Measurements from ENCODE around the gene STX19.

DNA sequence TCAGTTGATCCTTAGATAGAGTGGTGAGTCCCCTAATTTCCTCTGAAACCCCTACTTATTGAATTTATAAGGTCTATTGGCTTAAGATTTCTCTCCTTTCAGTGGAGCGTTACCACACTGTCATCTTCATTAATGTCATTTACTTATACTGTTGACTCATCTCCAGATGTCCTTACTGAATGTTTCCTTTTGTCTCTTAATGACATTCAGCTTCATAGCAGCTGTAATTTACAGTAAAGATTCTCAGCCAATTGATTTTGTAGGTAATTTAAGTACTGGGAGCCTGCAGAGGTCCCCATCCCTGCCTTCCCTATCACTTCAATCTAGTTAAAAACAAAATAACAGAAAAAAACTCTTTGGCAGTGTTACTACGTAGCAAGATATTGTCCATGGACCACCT is 18.8 kb downstream of the STX19 start:
- TF ChIP-seq EZH2phosphoT487 (IDR thresholded peaks at IDR 0.05; ENCODE audit: insufficient read depth, low read depth) (no peak), EZH2 (IDR thresholded peaks at IDR 0.05; ENCODE audit: insufficient read depth, poor library complexity, severe bottlenecking) (no peak)

Measured in GM23248 (cell line).